ENCODE measurements around the gene CITED4. TPM values are rescaled to one million over a fixed set of nuclear protein-coding genes. Genes with fewer than 3 reads are reported as not detected.
"Not testable (repeated sequence)": the region's sequence is repeated elsewhere in the genome, so short reads cannot be mapped to it uniquely, and the experiment has no call there.

CITED4 gene
- 1.0 TPM for polyA plus RNA-seq (2013, experiment 1 of 2; ENCODE audit: insufficient read length)
- 0.76 TPM for polyA plus RNA-seq (2013, experiment 2 of 2; ENCODE audit: insufficient read length)

- peak; percentile 92 for DNase-seq
Observed at GRCh38 chr1:40862008-40862863, at the start of gene CITED4. CITED4 (minus strand) TSS chr1:40862363; CDS start chr1:40862127, 236 bp downstream.

GRCh38 chr1:40911105-40911504 is 48.9 kb upstream of the CITED4 start:
- no peak for DNase-seq

GRCh38 chr1:40909281-40909680 is 47.1 kb upstream of the CITED4 start:
- DNase-seq, result no peak

- DNase-seq, result no peak
Observed at GRCh38 chr1:40908350-40908749, 46.2 kb upstream of the CITED4 start.

GRCh38 chr1:40907899-40908298 is 45.7 kb upstream of the CITED4 start:
- DNase-seq, result no peak

GRCh38 chr1:40906781-40907400 is 44.7 kb upstream of the CITED4 start:
- no peak for DNase-seq

GRCh38 chr1:40905061-40905460 is 42.9 kb upstream of the CITED4 start:
- DNase-seq, result no peak

GRCh38 chr1:40903106-40903505 is 40.9 kb upstream of the CITED4 start:
- DNase-seq, result no peak

GRCh38 chr1:40901886-40902852 is 40.0 kb upstream of the CITED4 start:
- peak; percentile 73 for DNase-seq

GRCh38 chr1:40899230-40899870 is 37.2 kb upstream of the CITED4 start:
- DNase-seq, result no peak

- DNase-seq, result peak; percentile 12
Observed at GRCh38 chr1:40898431-40898901, 36.3 kb upstream of the CITED4 start.

GRCh38 chr1:40897513-40897912 is 35.4 kb upstream of the CITED4 start:
- DNase-seq, result peak; percentile 49

GRCh38 chr1:40896482-40896881 is 34.3 kb upstream of the CITED4 start:
- no peak for DNase-seq

GRCh38 chr1:40895601-40896000 is 33.4 kb upstream of the CITED4 start:
- DNase-seq, result no peak

GRCh38 chr1:40894858-40895257 is 32.7 kb upstream of the CITED4 start:
- not testable (repeated sequence) for DNase-seq

- DNase-seq, result no peak
Observed at GRCh38 chr1:40894455-40894854, 32.3 kb upstream of the CITED4 start.

- no peak for DNase-seq
Observed at GRCh38 chr1:40893946-40894345, 31.8 kb upstream of the CITED4 start.

- no peak for DNase-seq
Observed at GRCh38 chr1:40892354-40892753, 30.2 kb upstream of the CITED4 start.

- DNase-seq, result no peak
Observed at GRCh38 chr1:40890771-40891170, 28.6 kb upstream of the CITED4 start.

GRCh38 chr1:40887652-40888051 is 25.5 kb upstream of the CITED4 start:
- no peak for DNase-seq

- no peak for DNase-seq
Observed at GRCh38 chr1:40887012-40887378, 24.8 kb upstream of the CITED4 start.
